Muscle layer of duodenum (tissue), 2 donors: ENCODE data around the gene MDH1B.

Experiments used
- H3K27ac ChIP-seq: one replicate; pipeline ENCODE4 v1.7.0; 2013; ENCODE audit warnings: mild to moderate bottlenecking, low read length
- H3K27me3 ChIP-seq: one replicate; pipeline ENCODE4 v1.7.0; 2013; ENCODE audit warnings: low read depth, mild to moderate bottlenecking, control low read depth, low read length
- H3K36me3 ChIP-seq, 2 donors: one replicate each; pipeline ENCODE4 v1.7.0; 2013; ENCODE audit warnings: low read length in 2 of 2, control low read depth in 1 of 2, mild to moderate bottlenecking in 1 of 2; ENCODE audit not compliant: insufficient read depth in 2 of 2, control insufficient read depth in 1 of 2
- H3K4me1 ChIP-seq, 2 donors: one replicate each; pipeline ENCODE4 v1.7.0; 2013; ENCODE audit warnings: low read length in 2 of 2, mild to moderate bottlenecking in 2 of 2, control low read depth in 1 of 2, moderate library complexity in 1 of 2; ENCODE audit not compliant: insufficient read depth in 2 of 2, control insufficient read depth in 1 of 2
- H3K4me3 ChIP-seq, 2 donors: one replicate each; pipeline ENCODE4 v1.7.0; 2013; ENCODE audit warnings: low read length in 2 of 2, low read depth in 1 of 2, mild to moderate bottlenecking in 1 of 2
- H3K9me3 ChIP-seq, 2 donors: one replicate each; pipeline ENCODE4 v1.7.0; 2013; ENCODE audit warnings: low read length in 2 of 2, control low read depth in 1 of 2, mild to moderate bottlenecking in 1 of 2; ENCODE audit not compliant: control insufficient read depth in 1 of 2
- donor health status: healthy.

Gene MDH1B

DNA sequence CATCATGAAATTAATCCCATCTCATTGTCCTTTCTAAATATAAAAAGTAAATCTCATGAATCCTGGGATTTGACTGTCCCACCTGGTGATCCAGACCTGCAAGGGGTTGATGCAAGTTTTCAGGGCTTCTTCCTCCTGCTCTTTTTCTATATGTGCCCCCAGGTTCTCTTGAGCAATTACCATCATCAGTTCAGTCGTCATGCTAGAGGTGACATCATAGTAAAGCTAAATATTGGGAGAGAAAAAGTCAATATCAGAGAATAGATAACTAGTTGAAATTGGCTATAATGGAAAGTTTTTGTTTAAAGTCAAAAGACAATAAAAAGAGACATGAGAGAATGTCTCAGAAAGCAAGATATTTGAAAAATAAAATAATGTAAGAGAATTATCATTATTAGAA lies 8.3 kb downstream of the MDH1B start:
- no peak overlapping the region for H3K27ac ChIP-seq
- no peaks in the 10 kb centered on the region for H3K4me1 ChIP-seq
- no peaks in the 10 kb centered on the region for H3K27me3 ChIP-seq
- no peaks in the 10 kb centered on the region for H3K9me3 ChIP-seq
- H3K36me3 ChIP-seq: no peaks in the 10 kb centered on the region
- H3K4me3 ChIP-seq: no peak overlapping the region

DNA sequence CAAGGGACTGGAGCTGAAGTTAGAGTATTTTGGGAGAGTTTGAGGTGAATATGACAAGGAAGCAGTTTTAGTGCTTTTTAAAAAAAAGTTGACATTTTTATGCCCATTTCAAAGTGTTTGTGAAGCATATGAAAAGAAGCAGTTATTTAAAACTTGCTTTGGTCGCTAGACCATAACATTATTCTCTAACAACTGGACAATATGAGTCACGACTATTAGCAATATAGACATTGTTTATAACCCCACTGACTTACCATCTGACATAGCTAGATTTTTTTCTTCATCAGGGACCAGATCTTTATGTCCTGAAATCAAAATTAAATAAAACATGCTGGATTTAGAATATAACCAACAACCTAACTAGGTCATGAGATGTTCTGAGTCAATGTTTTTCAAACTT lies 24.3 kb downstream of the MDH1B start:
- Histone ChIP-seq H3K27me3 (no peaks in the 10 kb centered on the region), H3K27ac (no peak overlapping the region), H3K9me3 (no peaks in the 10 kb centered on the region), H3K36me3 (no peaks in the 10 kb centered on the region), H3K4me1 (no peaks in the 10 kb centered on the region), H3K4me3 (no peak overlapping the region)

DNA sequence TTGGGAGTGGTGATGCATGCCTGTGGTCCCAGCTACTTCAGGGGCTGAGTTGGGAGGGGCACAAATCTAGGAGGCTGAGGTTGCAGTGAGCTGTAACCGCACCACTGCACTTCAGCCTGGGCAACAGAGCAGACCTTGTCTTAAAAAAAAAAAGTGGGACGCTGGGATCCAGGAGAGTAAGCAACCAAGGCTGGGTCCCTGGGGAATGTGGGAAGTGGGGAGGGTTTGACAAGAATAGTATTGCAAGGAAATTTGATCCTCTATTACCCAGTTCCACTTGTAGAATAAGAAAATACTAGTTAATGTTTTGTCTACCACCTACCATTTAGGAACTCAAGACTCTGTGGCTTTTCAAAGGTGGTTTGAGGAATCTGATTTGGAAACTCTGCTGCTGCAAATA lies 25.9 kb downstream of the MDH1B start:
- Histone ChIP-seq H3K27me3 (no peaks in the 10 kb centered on the region), H3K27ac (no peak overlapping the region), H3K36me3 (no peaks in the 10 kb centered on the region), H3K9me3 (no peaks in the 10 kb centered on the region), H3K4me1 (no peaks in the 10 kb centered on the region), H3K4me3 (no peak overlapping the region)

DNA sequence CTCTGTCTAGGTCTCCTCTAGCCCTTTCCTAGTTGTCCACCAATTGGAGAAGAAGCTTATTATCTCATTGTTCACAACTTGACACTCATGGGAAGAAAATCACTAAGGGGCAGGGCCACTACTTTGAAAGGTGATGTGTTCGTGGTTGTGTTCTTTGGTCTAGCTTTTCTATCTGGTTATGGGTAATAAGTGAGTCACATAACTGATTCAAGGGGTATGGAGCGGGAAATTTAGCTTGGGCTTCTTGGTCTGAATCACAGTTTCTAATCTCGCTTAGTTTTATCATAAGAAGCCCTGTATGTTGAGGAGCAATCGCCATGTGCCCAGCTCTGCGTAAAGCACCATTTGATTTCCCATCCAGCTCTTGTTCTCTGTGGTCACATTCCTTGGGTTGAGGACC lies 28.2 kb downstream of the MDH1B start:
- H3K27me3 ChIP-seq: no peaks in the 10 kb centered on the region
- H3K36me3 ChIP-seq: no peaks in the 10 kb centered on the region
- H3K27ac ChIP-seq: no peak overlapping the region
- H3K4me1 ChIP-seq: no peaks in the 10 kb centered on the region
- H3K9me3 ChIP-seq: no peaks in the 10 kb centered on the region
- H3K4me3 ChIP-seq: no peak overlapping the region

DNA sequence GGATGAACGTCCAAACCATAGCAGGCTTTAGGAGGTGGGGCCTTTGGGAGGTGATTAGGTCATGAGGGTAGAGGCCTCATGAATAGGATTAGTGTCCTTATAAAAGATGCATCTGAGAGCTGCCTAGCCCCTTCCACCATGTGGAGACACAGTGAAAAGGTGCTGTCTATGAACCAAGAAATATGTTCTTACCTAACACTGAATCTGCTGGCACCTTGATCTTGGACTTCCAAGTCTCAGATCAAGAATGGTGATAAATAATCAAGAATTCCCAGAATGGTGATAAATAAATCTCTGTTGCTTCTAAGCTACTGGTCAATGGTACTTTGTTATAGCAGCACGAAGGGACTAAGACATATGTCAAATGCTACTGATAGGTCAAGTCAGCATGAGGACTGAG lies 31.8 kb downstream of the MDH1B start:
- Histone ChIP-seq H3K9me3 (no peaks in the 10 kb centered on the region), H3K4me1 (no peaks in the 10 kb centered on the region), H3K4me3 (no peak overlapping the region), H3K27ac (no peak overlapping the region), H3K27me3 (no peaks in the 10 kb centered on the region), H3K36me3 (no peaks in the 10 kb centered on the region)

DNA sequence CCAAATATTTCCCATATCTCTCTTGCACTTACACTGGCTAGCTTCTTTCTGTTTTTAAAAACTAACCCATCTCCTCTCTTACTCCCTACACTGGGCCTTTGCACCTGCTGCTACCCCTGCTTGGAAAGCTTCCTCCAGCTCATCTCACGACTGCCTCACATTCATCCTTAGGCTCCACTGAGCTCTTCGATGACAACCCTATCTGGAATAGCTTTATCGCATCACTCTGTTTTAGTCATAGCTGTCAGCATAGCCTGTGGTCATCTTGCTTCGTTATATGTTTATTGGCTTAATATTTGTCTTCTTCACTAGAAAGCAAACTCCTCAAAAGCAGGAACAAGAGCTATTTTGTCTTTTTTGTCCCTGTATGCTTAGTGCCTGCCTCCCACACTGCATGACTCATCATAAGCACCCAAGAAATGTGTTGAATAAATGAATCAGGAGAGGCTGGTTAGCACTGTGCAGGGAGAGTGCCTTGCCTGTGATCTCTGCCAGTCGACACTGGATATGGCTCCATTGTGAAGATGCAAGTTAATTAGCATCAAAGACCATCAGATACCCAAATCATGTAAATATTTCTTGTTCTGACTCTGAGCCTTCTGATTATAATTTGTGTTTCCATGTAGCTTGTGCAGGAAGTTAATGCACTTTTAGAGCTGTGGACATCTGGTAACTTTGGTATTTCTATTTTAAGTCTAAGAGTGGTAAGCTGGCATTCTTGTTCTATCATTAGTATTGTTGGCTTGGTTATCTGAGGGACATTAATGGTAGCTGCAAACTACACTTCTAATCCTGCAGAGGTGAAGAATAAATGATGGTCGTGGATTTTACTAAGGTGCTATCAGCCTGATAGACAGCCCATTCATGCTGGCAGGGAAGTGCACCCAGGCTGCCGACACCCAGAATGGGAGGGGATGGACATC lies 36.6 kb downstream of the MDH1B start:
- no peaks in the 10 kb centered on the region for H3K4me1 ChIP-seq
- no peak overlapping the region for H3K4me3 ChIP-seq
- H3K27ac ChIP-seq: no peak overlapping the region
- H3K9me3 ChIP-seq: no peaks in the 10 kb centered on the region
- H3K36me3 ChIP-seq: no peaks in the 10 kb centered on the region
- H3K27me3 ChIP-seq: no peaks in the 10 kb centered on the region

DNA sequence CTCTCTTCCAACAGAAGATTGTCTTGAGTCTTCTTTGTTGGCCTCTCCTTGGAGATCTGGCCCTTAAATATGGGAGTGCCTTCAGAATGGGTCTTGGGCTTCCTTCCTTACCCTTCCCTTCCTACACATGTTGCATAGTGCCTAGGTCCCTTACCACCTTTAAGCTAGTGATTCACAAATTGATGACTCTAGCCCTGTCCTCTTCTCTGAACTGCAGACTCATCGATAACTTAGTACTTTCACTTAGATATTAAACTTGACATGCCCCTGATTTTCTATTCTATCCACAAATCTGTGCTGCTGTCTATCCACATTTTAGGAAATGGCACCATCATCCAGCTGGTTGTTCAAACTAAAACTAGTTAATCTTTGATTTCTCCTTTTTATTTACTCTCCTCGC lies 37.8 kb downstream of the MDH1B start:
- Histone ChIP-seq H3K36me3 (no peaks in the 10 kb centered on the region), H3K4me1 (no peaks in the 10 kb centered on the region), H3K9me3 (no peaks in the 10 kb centered on the region), H3K4me3 (no peak overlapping the region), H3K27me3 (no peaks in the 10 kb centered on the region), H3K27ac (no peak overlapping the region)

DNA sequence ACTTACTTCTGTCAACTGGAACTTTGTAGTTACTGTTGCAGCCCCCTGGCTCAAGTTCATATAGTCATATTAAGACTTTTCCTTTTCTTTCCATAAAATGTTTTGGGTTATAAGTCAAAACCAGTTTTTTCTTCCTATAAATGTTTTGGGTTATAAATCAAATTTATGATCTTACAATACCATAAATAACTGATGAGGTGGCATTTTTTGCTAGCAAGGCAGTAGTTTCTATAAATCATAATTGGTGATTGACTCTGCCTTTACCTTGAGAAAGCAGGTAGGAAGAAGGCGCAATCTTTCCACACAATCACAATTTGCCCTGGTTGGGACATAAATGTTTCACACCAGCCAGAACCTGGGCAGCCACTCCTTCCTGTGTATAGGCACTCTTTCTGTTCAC lies 41.8 kb downstream of the MDH1B start:
- no peaks in the 10 kb centered on the region for H3K27me3 ChIP-seq
- no peak overlapping the region for H3K27ac ChIP-seq
- no peak overlapping the region for H3K4me3 ChIP-seq
- no peaks in the 10 kb centered on the region for H3K9me3 ChIP-seq
- no peaks in the 10 kb centered on the region for H3K36me3 ChIP-seq
- H3K4me1 ChIP-seq: no peaks in the 10 kb centered on the region

DNA sequence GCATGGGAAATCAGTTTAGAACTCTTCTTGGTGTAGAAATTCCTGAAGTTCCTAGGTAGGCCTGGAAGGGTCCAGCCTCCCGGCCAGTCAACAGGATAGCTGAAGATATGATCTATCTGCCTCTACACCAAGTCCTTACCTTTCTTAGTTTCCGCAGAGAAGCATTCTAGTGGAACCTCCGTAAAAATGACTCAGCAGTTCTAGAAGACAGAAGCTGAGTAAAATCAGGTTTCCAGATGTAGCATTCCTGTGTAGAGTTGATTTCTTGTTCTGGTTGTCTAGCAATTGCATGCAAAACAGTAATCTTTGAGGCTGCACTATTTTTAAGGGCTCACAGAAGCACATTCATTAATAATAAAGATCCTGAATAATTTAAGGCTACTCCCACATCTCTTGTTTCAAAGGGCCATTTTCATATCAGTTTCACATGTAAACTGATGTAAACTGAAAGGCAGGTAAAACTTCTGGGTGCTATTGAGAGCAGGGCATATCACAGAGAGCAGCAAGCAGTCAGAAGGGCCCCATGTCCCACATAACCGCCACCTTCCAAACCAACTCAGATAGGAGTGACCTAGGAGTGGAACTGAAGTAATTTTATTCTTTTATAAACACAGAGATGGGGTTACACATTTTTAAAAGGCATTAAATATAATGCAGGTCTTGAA lies 43.7 kb downstream of the MDH1B start:
- Histone ChIP-seq H3K4me1 (no peaks in the 10 kb centered on the region), H3K9me3 (no peaks in the 10 kb centered on the region), H3K36me3 (no peaks in the 10 kb centered on the region), H3K4me3 (no peak overlapping the region), H3K27me3 (no peaks in the 10 kb centered on the region), H3K27ac (no peak overlapping the region)

DNA sequence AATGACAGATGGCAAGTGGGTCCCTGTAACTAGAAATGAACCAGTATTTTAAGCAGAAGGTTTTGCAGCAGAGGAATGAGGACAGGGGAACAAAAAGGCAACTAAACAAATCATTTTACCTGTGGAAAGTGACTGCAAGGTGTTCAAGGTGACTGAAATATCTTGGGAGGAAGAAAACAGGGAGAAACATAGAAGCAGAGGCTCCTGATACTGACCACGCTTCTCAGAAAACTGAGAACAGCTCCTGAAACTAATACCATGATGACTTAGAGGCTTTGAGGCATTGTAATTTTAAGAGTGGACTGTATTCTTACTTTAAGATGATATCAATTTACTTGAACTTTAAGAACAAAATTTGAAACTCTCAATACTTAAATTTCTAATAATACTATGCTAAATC lies 46.8 kb downstream of the MDH1B start, which contains the start of gene DYTN:
TSS of gene DYTN (minus strand) at position 101 of the 400 bp plus-strand sequence. CDS start 117 bp downstream, outside the sequence.
- Histone ChIP-seq H3K27me3 (no peaks in the 10 kb centered on the region), H3K27ac (no peak within 1 kb of the TSS), H3K4me3 (no peak within 1 kb of the TSS), H3K4me1 (no peaks in the 10 kb centered on the region), H3K9me3 (no peaks in the 10 kb centered on the region), H3K36me3 (no peaks in the 10 kb centered on the region)

DNA sequence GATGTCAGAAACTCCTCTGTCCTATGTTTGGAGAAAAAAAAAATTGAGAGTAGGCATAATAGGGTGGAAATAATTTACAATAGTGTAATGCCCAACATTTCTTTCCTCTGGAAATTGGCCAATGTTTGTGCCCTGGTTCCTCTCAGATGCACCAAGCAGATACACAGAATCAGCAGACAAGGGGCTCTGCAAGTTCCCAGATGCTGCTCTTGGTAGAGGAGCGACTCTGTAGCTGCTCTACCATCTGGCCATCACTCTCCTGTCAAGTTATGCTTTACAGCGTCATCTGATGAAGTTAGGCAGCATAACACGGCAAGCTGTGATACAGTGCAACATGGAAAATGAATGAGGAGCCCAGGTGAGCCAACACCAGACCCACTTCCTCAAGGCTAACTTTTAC lies 48.5 kb downstream of the MDH1B start:
- no peak overlapping the region for H3K27ac ChIP-seq
- no peaks in the 10 kb centered on the region for H3K4me1 ChIP-seq
- H3K9me3 ChIP-seq: no peaks in the 10 kb centered on the region
- no peaks in the 10 kb centered on the region for H3K27me3 ChIP-seq
- H3K36me3 ChIP-seq: no peaks in the 10 kb centered on the region
- H3K4me3 ChIP-seq: no peak overlapping the region
